Progenitor cell of endocrine pancreas (in vitro differentiated cells): Measurements from ENCODE around the gene RHBDL1. TPM values are rescaled to one million over a fixed set of nuclear protein-coding genes. Genes with fewer than 3 reads are reported as not detected.

Experiments
- DNase-seq: peaks from one replicate; pipeline ENCODE4 v3.0.0; 2021; ENCODE audit warnings: low spot score; ENCODE audit not compliant: unreplicated experiment
- H3K27ac Mint-ChIP-seq: 2 replicates; pipeline ENCODE4 v1.8.0; 2021; ENCODE audit warnings: mild to moderate bottlenecking, moderate library complexity, mixed read lengths
- H3K27me3 Mint-ChIP-seq: 2 replicates; pipeline ENCODE4 v1.8.0; 2021; ENCODE audit warnings: mixed read lengths
- H3K36me3 Mint-ChIP-seq: 2 replicates; pipeline ENCODE4 v1.8.0; 2022; ENCODE audit warnings: mixed read lengths; ENCODE audit not compliant: insufficient read depth
- H3K4me1 Mint-ChIP-seq: 2 replicates; pipeline ENCODE4 v1.8.0; 2021; ENCODE audit warnings: low read depth, mixed read lengths
- H3K4me3 Mint-ChIP-seq: 2 replicates; pipeline ENCODE4 v1.8.0; 2021; ENCODE audit warnings: low read depth, mild to moderate bottlenecking, moderate library complexity, mixed read lengths
- H3K9me3 Mint-ChIP-seq: 2 replicates; pipeline ENCODE4 v1.8.0; 2021; ENCODE audit warnings: low read depth, mixed read lengths
- CTCF ChIP-seq: fragments of 200-600 bp; sonication (generic); IDR thresholded peaks from one replicate; pipeline ENCODE4 v1.5.0; 2021; ENCODE audit warnings: antibody characterized with exemption, mild to moderate bottlenecking; ENCODE audit not compliant: unreplicated experiment
- long read RNA-seq: library from polyadenylated mRNA; unstranded; transcript quantifications from one replicate; pipeline ENCODE4 v2.0.0, GENCODE V29; 2020
- total RNA-seq: library from RNA; stranded (reverse); gene quantifications from 2 replicates; pipeline ENCODE4 v1.2.1, GENCODE V29; 2021

RHBDL1 gene
- total RNA-seq, result 5.0 and 5.2 TPM in 2 replicates
- long read RNA-seq, result 0 reads

DNA sequence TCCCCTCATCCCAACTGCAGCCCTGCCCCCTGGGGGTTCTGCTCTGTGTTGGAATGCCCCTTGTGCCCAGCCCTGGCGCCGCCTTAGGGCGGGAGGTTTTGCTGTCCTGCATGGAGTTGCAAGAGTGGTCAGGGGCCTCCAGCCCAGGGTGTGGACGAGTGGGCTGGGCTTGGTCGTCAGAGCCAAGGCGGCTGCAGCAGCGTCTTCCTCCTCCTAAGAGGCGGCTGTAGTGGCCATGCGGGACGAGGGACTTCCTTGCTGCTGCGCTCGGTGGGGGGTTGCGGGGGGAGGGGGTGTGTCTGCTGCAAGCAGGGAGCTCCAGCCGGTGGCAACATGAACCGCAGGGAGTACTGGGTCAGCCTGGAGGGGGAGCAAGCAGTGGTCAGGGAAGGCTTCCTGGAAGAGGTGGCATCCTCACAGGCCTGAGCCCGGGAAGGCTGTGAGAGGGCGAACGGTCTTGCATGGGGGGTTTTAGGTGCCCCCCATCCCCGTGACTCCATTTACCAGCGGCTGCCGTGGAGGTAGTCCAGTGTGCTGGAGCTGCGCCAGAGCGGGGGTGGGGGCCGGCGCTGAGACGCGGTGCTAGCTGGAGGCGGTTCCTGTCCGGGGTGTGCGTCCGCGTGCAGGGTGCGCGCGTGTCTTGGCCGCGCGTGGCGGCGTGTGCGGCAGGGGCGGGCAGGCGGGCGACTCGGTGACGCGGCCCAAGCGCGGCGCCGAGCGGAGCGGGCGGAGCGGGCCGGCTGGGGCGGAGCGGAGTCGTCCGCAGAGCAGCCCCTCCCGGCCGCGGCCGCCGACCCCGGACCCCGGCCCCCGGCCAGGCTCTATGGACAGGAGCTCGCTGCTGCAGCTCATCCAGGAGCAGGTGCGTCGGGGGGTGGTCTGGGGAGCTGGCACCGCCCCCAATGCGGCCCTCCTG, at the start of gene RHBDL1:
Gene RHBDL1 (plus strand): TSS at position 704 of the 916 bp plus-strand sequence. CDS start 120 bp downstream, at position 824.
- TF ChIP-seq CTCF, result no peak
- peak within 1 kb of the TSS; percentile 24 for H3K4me3 Mint-ChIP-seq
- H3K27ac Mint-ChIP-seq, result no peak within 1 kb of the TSS
- no peaks in the 10 kb centered on the region for H3K9me3 Mint-ChIP-seq
- peaks cover 4% of the 10 kb centered on the region for H3K27me3 Mint-ChIP-seq
- no peaks in the 10 kb centered on the region for H3K36me3 Mint-ChIP-seq
- no peak for DNase-seq
- no peaks in the 10 kb centered on the region for H3K4me1 Mint-ChIP-seq

DNA sequence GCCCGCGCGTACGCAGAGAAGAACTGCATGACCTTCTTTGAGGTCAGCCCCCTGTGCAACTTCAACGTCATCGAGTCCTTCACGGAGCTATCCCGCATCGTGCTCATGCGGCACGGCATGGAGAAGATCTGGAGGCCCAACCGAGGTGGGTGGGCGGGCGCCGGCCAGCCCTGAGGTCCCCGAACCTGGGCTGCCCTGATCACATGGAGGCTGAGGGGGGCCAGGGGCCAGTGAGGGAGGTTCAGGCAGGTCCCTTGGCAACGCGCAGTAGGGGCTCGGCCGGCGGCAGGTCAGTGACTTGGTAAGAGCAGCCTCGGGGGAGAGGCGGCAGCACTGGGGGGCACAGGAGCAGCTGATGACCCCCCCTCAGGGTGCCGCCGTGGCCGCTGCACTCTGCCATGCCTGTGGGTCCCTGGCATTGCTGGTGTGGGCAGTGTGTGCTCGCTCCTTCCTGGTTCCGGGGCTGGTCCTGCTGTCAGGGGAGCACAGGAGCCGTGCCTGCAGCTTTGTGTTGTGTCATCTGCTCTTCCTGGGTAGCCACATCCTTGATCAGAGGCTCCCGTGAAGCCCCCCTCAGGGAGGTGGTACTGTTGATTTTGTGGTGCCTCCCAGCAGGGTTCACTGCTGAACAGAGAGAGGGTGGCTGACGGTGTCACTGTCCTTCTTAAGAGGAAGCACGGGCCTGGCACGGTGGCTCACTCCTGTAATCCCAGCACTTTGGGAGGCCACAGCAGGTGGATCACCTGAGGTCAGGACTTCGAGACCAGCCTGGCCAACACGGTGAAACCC, 49.3 kb upstream of the RHBDL1 start:
- no peak overlapping the region for H3K4me3 Mint-ChIP-seq
- no peak for DNase-seq
- no peak for TF ChIP-seq CTCF
- H3K9me3 Mint-ChIP-seq, result no peaks in the 10 kb centered on the region
- no peaks in the 10 kb centered on the region for H3K27me3 Mint-ChIP-seq
- peaks cover 6% of the 10 kb centered on the region for H3K36me3 Mint-ChIP-seq
- peak overlapping the region; percentile 56 for H3K27ac Mint-ChIP-seq
- H3K4me1 Mint-ChIP-seq, result peaks cover 11% of the 10 kb centered on the region

DNA sequence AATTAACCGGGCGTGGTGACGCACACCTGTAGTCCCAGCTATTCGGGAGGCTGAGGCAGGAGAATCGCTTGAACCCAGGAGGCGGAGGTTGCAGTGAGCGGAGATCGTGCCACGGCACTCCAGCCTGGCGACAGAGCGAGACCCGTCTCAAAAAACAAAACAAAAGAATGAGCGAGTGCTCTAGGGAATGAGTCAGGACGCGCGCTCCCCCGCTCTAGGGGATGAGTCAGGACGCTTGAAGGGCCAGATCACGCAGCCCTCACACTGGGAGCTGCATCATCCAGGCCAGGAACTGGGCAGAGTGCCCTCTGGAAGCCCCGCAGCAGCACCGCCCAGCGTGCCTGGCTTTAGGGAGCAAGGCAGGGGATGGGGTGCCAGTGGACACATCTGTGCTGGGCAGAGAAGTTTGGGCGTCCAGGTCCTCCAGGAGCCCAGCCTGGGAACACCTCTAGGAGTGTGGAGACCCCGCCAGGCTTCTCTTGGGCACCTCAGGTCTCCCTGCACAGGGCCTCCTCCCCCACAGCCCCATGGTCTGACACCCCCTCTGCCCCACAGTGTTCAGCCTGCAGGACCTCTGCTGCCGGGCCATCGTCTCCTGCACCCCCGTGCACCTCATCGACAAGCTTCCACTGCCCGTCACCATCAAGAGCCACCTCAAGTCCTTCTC, 48.6 kb upstream of the RHBDL1 start:
- peaks cover 11% of the 10 kb centered on the region for H3K4me1 Mint-ChIP-seq
- no peaks in the 10 kb centered on the region for H3K9me3 Mint-ChIP-seq
- H3K27me3 Mint-ChIP-seq, result no peaks in the 10 kb centered on the region
- no peak overlapping the region for H3K4me3 Mint-ChIP-seq
- peak overlapping the region; percentile 56 for H3K27ac Mint-ChIP-seq
- no peak for TF ChIP-seq CTCF
- H3K36me3 Mint-ChIP-seq, result peaks cover 6% of the 10 kb centered on the region
- DNase-seq, result no peak

DNA sequence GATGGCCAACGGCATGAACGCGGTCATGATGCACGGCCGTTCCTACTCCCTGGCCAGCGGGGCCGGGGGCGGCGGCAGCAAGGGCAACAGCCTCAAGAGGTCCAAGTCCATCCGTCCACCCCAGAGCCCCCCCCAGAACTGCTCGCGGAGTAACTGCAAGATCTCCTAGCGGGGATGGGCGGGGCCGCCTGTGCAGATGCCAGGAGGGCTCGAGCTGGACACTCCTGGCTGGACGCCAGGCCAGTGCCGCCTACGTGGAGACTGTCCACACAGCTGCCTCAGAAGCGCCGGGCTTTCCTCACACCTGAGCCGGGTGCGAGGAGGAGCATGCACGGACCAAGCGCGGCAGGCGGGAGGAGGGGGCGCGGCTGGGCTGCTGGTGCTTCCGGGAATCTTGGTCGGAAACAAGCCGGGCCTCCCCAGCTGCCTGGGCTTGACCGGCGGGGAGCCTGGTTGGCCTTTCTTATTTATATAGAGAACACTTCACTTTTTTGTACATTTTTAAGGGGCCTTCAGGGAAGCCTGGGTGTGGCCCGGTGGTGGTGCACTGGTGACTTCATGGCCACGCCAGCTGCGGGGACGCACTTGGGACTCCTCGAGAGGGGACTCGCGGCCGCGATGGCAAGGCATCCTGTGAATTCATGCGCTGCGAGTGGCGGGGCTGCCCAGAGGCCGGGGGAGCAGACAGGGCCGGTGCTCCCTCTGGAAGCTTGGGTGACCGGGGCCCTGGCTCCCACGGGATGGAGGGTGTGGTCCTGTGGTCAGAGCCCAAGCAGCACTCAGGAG, 47.8 kb upstream of the RHBDL1 start:
- Mint-ChIP-seq H3K27ac (no peak overlapping the region), H3K4me3 (no peak overlapping the region), H3K36me3 (peaks cover 6% of the 10 kb centered on the region), H3K9me3 (no peaks in the 10 kb centered on the region), H3K4me1 (peaks cover 12% of the 10 kb centered on the region), H3K27me3 (no peaks in the 10 kb centered on the region)
- TF ChIP-seq CTCF, result no peak
- DNase-seq, result no peak
